GM13977 (cell line): ENCODE data around the gene MFAP4.
A peak's percentile ranks its signal among the peaks of the same experiment; 100 is the strongest.

Experiments used
- DNase-seq: peaks from one replicate; pipeline ENCODE4 v3.0.0; 2012; ENCODE audit warnings: low spot score
- in situ Hi-C: fragments of 300-500 bp; cut with MboI; formaldehyde crosslinking; loops from one replicate; pipeline ENCODE4 v1.12.0; 2022; ENCODE audit warnings: low sequenced_read_pairs, low pct_unique_long_range_greater_than_20kb, mixed read lengths, inconsistent platforms; ENCODE audit not compliant: unreplicated experiment
- TF ChIP-seq, protein P1 (sequence below): IDR thresholded peaks from 2 replicates; pipeline ENCODE4 v1.5.1; 2012; ENCODE audit warnings: mild to moderate bottlenecking, control low read depth; ENCODE audit not compliant: insufficient read depth; ENCODE audit errors: extremely low read depth, missing control alignments

The MFAP4 gene

DNA sequence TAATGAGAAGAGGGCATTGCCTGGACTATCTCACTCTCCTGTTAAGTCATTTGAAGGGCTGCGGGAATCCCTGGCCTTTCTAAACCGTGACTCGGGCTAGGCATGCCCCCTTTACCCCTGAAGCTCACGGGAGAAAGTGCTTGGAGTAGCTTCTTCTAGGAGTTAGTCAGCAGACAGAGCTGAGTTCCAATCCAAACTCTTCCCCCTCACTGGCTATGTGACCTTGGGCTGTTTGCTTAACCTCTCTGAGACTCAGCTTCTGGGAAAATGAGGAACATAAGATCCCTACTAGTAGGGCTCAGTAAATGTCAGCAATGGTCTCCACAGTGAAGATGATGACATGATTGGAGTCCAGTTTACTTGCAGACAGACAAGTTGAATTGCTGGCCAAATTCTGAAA, 18.8 kb downstream of the MFAP4 start:
- in situ Hi-C loops, result loop anchor here (10.0 to 25.0 kb wide), 2 partner anchors 57 to 394 kb away; no protein-coding TSS in a partner anchor
- no peak for DNase-seq
- TF ChIP-seq, protein P1, sequence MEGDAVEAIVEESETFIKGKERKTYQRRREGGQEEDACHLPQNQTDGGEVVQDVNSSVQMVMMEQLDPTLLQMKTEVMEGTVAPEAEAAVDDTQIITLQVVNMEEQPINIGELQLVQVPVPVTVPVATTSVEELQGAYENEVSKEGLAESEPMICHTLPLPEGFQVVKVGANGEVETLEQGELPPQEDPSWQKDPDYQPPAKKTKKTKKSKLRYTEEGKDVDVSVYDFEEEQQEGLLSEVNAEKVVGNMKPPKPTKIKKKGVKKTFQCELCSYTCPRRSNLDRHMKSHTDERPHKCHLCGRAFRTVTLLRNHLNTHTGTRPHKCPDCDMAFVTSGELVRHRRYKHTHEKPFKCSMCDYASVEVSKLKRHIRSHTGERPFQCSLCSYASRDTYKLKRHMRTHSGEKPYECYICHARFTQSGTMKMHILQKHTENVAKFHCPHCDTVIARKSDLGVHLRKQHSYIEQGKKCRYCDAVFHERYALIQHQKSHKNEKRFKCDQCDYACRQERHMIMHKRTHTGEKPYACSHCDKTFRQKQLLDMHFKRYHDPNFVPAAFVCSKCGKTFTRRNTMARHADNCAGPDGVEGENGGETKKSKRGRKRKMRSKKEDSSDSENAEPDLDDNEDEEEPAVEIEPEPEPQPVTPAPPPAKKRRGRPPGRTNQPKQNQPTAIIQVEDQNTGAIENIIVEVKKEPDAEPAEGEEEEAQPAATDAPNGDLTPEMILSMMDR, result no peak

DNA sequence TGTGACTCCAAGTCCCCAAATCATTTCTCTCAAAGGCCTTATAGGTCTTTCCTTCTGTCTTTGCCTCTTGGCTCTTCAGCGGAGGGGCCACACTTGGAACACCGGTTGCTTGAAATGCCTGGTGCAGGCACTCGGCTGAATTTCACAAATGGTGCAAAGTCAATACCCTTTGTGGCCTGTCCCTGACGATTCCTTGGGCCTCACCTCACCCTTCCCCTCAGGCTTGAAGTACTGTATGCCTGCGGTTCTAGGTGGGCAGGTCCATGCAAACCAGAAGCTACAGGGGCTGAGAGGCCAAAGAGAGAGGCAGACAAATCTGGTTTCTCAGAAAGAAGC, 20.4 kb downstream of the MFAP4 start:
- DNase-seq, result no peak
- in situ Hi-C loops, result loop anchor here (10.0 to 25.0 kb wide), 2 partner anchors 58 to 396 kb away; no protein-coding TSS in a partner anchor
- TF ChIP-seq, protein P1, result no peak

DNA sequence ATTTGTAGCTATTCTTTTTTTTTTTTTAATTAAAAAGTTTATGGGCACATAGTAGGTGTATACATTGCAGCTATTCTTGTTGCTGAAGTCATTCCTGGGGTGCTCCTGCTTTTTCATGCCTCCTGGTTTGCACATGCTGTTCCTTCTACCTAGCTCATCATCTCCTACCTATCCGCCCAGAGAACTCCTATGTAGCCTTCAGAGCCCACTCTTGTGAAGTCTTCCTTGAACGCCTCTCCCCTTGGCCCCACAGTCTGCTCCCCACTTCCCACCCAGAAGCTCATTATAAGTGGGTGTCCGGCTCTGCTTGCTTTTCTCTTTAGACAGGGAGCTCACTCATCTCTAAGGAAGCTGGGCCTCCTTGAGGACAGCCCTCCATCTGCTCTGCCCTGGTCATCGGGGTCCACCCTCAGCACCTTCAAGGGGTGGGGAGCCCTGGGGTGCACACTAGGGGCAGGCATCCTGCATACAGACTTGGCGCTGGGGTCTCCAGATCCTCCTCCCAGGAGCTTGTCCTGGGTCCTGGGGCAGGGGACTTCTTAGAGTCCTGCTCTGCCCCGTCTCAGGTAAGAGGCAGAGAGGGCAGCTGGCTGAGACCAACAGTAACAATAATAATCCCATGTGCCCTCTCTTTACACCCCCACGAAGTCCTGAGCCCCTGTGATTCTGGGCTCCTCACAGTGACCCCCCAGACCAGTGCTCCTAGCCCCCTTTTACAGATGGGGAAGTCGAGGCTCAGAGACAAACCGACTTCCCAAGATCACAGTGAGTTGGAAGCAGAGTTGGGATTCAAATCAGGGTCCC, 21.0 kb downstream of the MFAP4 start:
- DNase-seq, result no peak
- in situ Hi-C loops, result loop anchor here (10.0 to 25.0 kb wide), 2 partner anchors 59 to 396 kb away; no protein-coding TSS in a partner anchor
- TF ChIP-seq, protein P1, result no peak

DNA sequence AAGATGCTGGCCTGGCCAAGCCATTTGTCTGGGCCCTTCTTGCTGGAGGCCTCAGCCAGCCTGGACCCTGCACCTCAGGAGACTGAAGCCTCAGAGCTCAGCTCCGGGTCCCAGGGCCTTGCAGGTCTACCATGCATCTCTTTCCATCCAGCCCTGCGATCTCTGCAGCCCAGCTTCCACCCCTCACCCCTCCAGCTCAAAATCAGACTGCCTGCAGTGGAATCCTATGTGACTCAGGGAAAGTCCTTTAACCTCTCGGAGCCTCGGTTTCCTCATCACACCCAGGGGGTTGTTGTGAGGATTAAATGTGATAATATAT, 21.5 kb downstream of the MFAP4 start:
- no peak for DNase-seq
- in situ Hi-C loops, result loop anchor here (10.0 to 25.0 kb wide), 2 partner anchors 59 to 397 kb away; no protein-coding TSS in a partner anchor
- TF ChIP-seq, protein P1, result no peak

GRCh38 chr17:19364699-19365498, 22.1 kb downstream of the MFAP4 start:
- DNase-seq, result no peak
- in situ Hi-C loops, result loop anchor here (10.0 to 25.0 kb wide), 2 partner anchors 60 to 397 kb away; no protein-coding TSS in a partner anchor
- TF ChIP-seq, protein P1, result no peak

GRCh38 chr17:19363460-19364035, 23.4 kb downstream of the MFAP4 start:
- in situ Hi-C loops, result loop anchor here (10.0 to 25.0 kb wide), 2 partner anchors 61 to 399 kb away; no protein-coding TSS in a partner anchor
- TF ChIP-seq, protein P1, result no peak
- peak; percentile 26 for DNase-seq
